ENCODE results near the gene RSPH10B2. TPM values are rescaled to one million over a fixed set of nuclear protein-coding genes. Genes with fewer than 3 reads are reported as not detected.
A peak's percentile ranks its signal among the peaks of the same experiment; 100 is the strongest.
"Not testable (repeated sequence)": the region's sequence is repeated elsewhere in the genome, so short reads cannot be mapped to it uniquely, and the experiment has no call there.

Gene RSPH10B2
- total and polyA plus RNA-seq, 4 donors = 0.21 to 0.39 TPM; not detected in 2

GRCh38 chr7:6724351-6724750, 29.6 kb upstream of the RSPH10B2 start:
- 87% methylated on average over 4 of the region's 4 CpGs for WGBS, 2 donors
- H3K4me3 ChIP-seq (ENCODE audit: low read length in 2 of 2); DNase-seq; ATAC-seq (ENCODE audit: low FRiP score); H3K27me3 ChIP-seq (ENCODE audit: control insufficient read depth in 1 of 2, insufficient read depth in 2 of 2, low read length in 1 of 2); H3K9me3 ChIP-seq (ENCODE audit: control insufficient read depth, low read length); H3K4me1 ChIP-seq (ENCODE audit: control insufficient read depth in 1 of 2, insufficient read depth in 2 of 2, low read length in 2 of 2); intact Hi-C loops (cut with DNase I); H3K36me3 ChIP-seq (ENCODE audit: control insufficient read depth in 1 of 2, insufficient read depth in 2 of 2, low read length in 1 of 2); H3K27ac ChIP-seq (ENCODE audit: low read depth in 1 of 2, low read length in 2 of 2): not testable (repeated sequence)

GRCh38 chr7:6725003-6725402, 28.9 kb upstream of the RSPH10B2 start:
- no peak for ATAC-seq (ENCODE audit: low FRiP score)

GRCh38 chr7:6726341-6726740, 27.6 kb upstream of the RSPH10B2 start:
- intact Hi-C loops (cut with DNase I); DNase-seq; H3K27me3 ChIP-seq (ENCODE audit: control insufficient read depth in 1 of 2, insufficient read depth in 2 of 2, low read length in 1 of 2); H3K4me3 ChIP-seq (ENCODE audit: low read length in 2 of 2); H3K36me3 ChIP-seq (ENCODE audit: control insufficient read depth in 1 of 2, insufficient read depth in 2 of 2, low read length in 1 of 2); H3K4me1 ChIP-seq (ENCODE audit: control insufficient read depth in 1 of 2, insufficient read depth in 2 of 2, low read length in 2 of 2); H3K9me3 ChIP-seq (ENCODE audit: control insufficient read depth, low read length); ATAC-seq (ENCODE audit: low FRiP score); H3K27ac ChIP-seq (ENCODE audit: low read depth in 1 of 2, low read length in 2 of 2): not testable (repeated sequence)
- 91 to 95% methylated on average over 5 of the region's 5 CpGs for WGBS, 2 donors

More at GRCh38 chr7:6725003-6725402, 28.9 kb upstream of the RSPH10B2 start:
- no peaks in the 10 kb centered on the region for H3K9me3 ChIP-seq (ENCODE audit: control insufficient read depth, low read length)
- WGBS, 2 donors = 88 to 90% methylated on average over 10 of the region's 10 CpGs
- H3K4me3 ChIP-seq (ENCODE audit: low read length in 2 of 2) = no peak overlapping the region
- H3K36me3 ChIP-seq (ENCODE audit: control insufficient read depth in 1 of 2, insufficient read depth in 2 of 2, low read length in 1 of 2) = no peaks in the 10 kb centered on the region
- H3K4me1 ChIP-seq (ENCODE audit: control insufficient read depth in 1 of 2, insufficient read depth in 2 of 2, low read length in 2 of 2) = no peaks in the 10 kb centered on the region
- DNase-seq = peak in 1 of 2 donors; percentile 49
- H3K27me3 ChIP-seq (ENCODE audit: control insufficient read depth in 1 of 2, insufficient read depth in 2 of 2, low read length in 1 of 2) = no peaks in the 10 kb centered on the region
- H3K27ac ChIP-seq (ENCODE audit: low read depth in 1 of 2, low read length in 2 of 2) = no peak overlapping the region
- intact Hi-C loops (cut with DNase I) = no loop called here

GRCh38 chr7:6727663-6728062, 26.2 kb upstream of the RSPH10B2 start:
- intact Hi-C loops (cut with DNase I) = loop anchor here in 1 of 2 donors (2.0 kb wide), 1 partner anchor 21 kb away; the partner anchor contains the start of gene ZNF12
- H3K27me3 ChIP-seq (ENCODE audit: control insufficient read depth in 1 of 2, insufficient read depth in 2 of 2, low read length in 1 of 2) = no peaks in the 10 kb centered on the region
- ATAC-seq (ENCODE audit: low FRiP score) (no peak), DNase-seq (no peak)
- no peaks in the 10 kb centered on the region for H3K9me3 ChIP-seq (ENCODE audit: control insufficient read depth, low read length)
- no peak overlapping the region for H3K27ac ChIP-seq (ENCODE audit: low read depth in 1 of 2, low read length in 2 of 2)
- no peaks in the 10 kb centered on the region for H3K36me3 ChIP-seq (ENCODE audit: control insufficient read depth in 1 of 2, insufficient read depth in 2 of 2, low read length in 1 of 2)
- no peak overlapping the region for H3K4me3 ChIP-seq (ENCODE audit: low read length in 2 of 2)
- H3K4me1 ChIP-seq (ENCODE audit: control insufficient read depth in 1 of 2, insufficient read depth in 2 of 2, low read length in 2 of 2) = no peaks in the 10 kb centered on the region
- WGBS, 2 donors = 61 to 75% methylated on average over 3 of the region's 3 CpGs

GRCh38 chr7:6728893-6729491, 24.9 kb upstream of the RSPH10B2 start:
- not testable (repeated sequence) for H3K9me3 ChIP-seq (ENCODE audit: control insufficient read depth, low read length); ATAC-seq (ENCODE audit: low FRiP score); DNase-seq; H3K36me3 ChIP-seq (ENCODE audit: control insufficient read depth in 1 of 2, insufficient read depth in 2 of 2, low read length in 1 of 2); H3K27me3 ChIP-seq (ENCODE audit: control insufficient read depth in 1 of 2, insufficient read depth in 2 of 2, low read length in 1 of 2); H3K4me1 ChIP-seq (ENCODE audit: control insufficient read depth in 1 of 2, insufficient read depth in 2 of 2, low read length in 2 of 2)
- 57 to 63% methylated on average over 29 of the region's 29 CpGs for WGBS, 2 donors
- Histone ChIP-seq H3K4me3 (ENCODE audit: low read length in 2 of 2) (peak overlapping the region in 1 of 2 donors; percentile 74), H3K27ac (ENCODE audit: low read depth in 1 of 2, low read length in 2 of 2) (peak overlapping the region in 1 of 2 donors; percentile 4)
- intact Hi-C loops (cut with DNase I) = loop anchor here in 1 of 2 donors (2.0 kb wide), 1 partner anchor 22 kb away; the partner anchor contains the start of gene ZNF12

- WGBS, 2 donors = 1% methylated on average over 63 to 66 of the region's 66 CpGs
- DNase-seq = peak; percentile 96 to 98
- intact Hi-C loops (cut with DNase I) = loop anchor here in 1 of 2 donors (2.0 kb wide), 1 partner anchor 23 kb away; the partner anchor contains the start of gene ZNF12
- H3K27ac ChIP-seq (ENCODE audit: low read depth in 1 of 2, low read length in 2 of 2) = peak overlapping the region in 1 of 2 donors; percentile 26
- no peaks in the 10 kb centered on the region for H3K4me1 ChIP-seq (ENCODE audit: control insufficient read depth in 1 of 2, insufficient read depth in 2 of 2, low read length in 2 of 2)
- no peaks in the 10 kb centered on the region for H3K36me3 ChIP-seq (ENCODE audit: control insufficient read depth in 1 of 2, insufficient read depth in 2 of 2, low read length in 1 of 2)
- H3K27me3 ChIP-seq (ENCODE audit: control insufficient read depth in 1 of 2, insufficient read depth in 2 of 2, low read length in 1 of 2) = no peaks in the 10 kb centered on the region
- ATAC-seq (ENCODE audit: low FRiP score) = peak; percentile 100
- H3K4me3 ChIP-seq (ENCODE audit: low read length in 2 of 2) = peak overlapping the region; percentile 42 to 74
- H3K9me3 ChIP-seq (ENCODE audit: control insufficient read depth, low read length) = no peaks in the 10 kb centered on the region
Observed at GRCh38 chr7:6729492-6730342, 24.2 kb upstream of the RSPH10B2 start.

- intact Hi-C loops (cut with DNase I) = no loop called here
- no peaks in the 10 kb centered on the region for H3K9me3 ChIP-seq (ENCODE audit: control insufficient read depth, low read length)
- DNase-seq = no peak
- H3K4me1 ChIP-seq (ENCODE audit: control insufficient read depth in 1 of 2, insufficient read depth in 2 of 2, low read length in 2 of 2) = no peaks in the 10 kb centered on the region
- peak overlapping the region; percentile 42 to 74 for H3K4me3 ChIP-seq (ENCODE audit: low read length in 2 of 2)
- no peak overlapping the region for H3K27ac ChIP-seq (ENCODE audit: low read depth in 1 of 2, low read length in 2 of 2)
- 0 to 1% methylated on average over 17 to 18 of the region's 18 CpGs for WGBS, 2 donors
- H3K27me3 ChIP-seq (ENCODE audit: control insufficient read depth in 1 of 2, insufficient read depth in 2 of 2, low read length in 1 of 2) = no peaks in the 10 kb centered on the region
- ATAC-seq (ENCODE audit: low FRiP score) = no peak
- H3K36me3 ChIP-seq (ENCODE audit: control insufficient read depth in 1 of 2, insufficient read depth in 2 of 2, low read length in 1 of 2) = no peaks in the 10 kb centered on the region
Observed at GRCh38 chr7:6730343-6730633, 23.6 kb upstream of the RSPH10B2 start.

- 81 to 91% methylated on average over 4 to 7 of the region's 11 CpGs for WGBS, 2 donors
- ATAC-seq (ENCODE audit: low FRiP score) = not testable (repeated sequence)
Observed at GRCh38 chr7:6738415-6738814, 15.5 kb upstream of the RSPH10B2 start.

More at GRCh38 chr7:6738415-6738814, 15.5 kb upstream of the RSPH10B2 start:
- H3K9me3 ChIP-seq (ENCODE audit: control insufficient read depth, low read length); H3K36me3 ChIP-seq (ENCODE audit: control insufficient read depth in 1 of 2, insufficient read depth in 2 of 2, low read length in 1 of 2); intact Hi-C loops (cut with DNase I); DNase-seq; H3K27me3 ChIP-seq (ENCODE audit: control insufficient read depth in 1 of 2, insufficient read depth in 2 of 2, low read length in 1 of 2); H3K4me3 ChIP-seq (ENCODE audit: low read length in 2 of 2); H3K4me1 ChIP-seq (ENCODE audit: control insufficient read depth in 1 of 2, insufficient read depth in 2 of 2, low read length in 2 of 2); H3K27ac ChIP-seq (ENCODE audit: low read depth in 1 of 2, low read length in 2 of 2): not testable (repeated sequence)

All from aorta (tissue), 5 donors.